GOT3 (cell line): ENCODE measurements around the gene ICAM5.

Experiments
- DNase-seq: peaks from one replicate; lab custom pipeline; 2025; ENCODE audit warnings: mixed read lengths; lab: John Stamatoyannopoulos, UW

ICAM5 gene

GRCh38 chr19:10339977-10340376 lies 50.2 kb downstream of the ICAM5 start:
- no peak for DNase-seq

GRCh38 chr19:10343495-10343894 lies 53.7 kb downstream of the ICAM5 start:
- no peak for DNase-seq

GRCh38 chr19:10344780-10345179 lies 55.0 kb downstream of the ICAM5 start:
- DNase-seq: no peak
